WI38 (cell line): ENCODE data around the gene UNC5B.

Experiments used
- H3K4me3 ChIP-seq: 2 replicates; pipeline ENCODE4 v1.5.1; 2011; ENCODE audit warnings: low read depth, mild to moderate bottlenecking, control low read depth, low read length
- TF ChIP-seq, protein P1 (sequence below): IDR thresholded peaks from 2 replicates; pipeline ENCODE4 v1.5.1; 2012; ENCODE audit warnings: low read depth, mild to moderate bottlenecking, control low read depth, low read length

The UNC5B gene

DNA sequence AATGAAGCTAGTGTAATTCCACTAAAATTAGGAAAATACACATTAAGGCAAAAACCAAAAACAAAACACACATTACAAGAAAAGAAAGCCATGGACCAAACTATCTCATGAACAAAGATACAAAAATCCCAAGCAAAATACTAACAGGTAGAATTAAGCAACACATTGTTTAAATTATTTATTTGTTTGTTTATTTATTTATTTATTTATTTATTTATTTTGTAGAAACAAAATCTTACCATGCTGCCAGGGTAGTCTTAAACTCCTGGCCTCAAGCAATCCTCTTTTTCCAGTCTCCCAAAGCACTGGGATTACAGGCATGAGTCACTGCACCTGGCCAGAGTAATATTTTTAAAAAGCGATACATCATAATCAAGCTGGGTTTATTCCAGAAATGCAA, 99.8 kb downstream of the UNC5B start:
- TF ChIP-seq, protein P1, sequence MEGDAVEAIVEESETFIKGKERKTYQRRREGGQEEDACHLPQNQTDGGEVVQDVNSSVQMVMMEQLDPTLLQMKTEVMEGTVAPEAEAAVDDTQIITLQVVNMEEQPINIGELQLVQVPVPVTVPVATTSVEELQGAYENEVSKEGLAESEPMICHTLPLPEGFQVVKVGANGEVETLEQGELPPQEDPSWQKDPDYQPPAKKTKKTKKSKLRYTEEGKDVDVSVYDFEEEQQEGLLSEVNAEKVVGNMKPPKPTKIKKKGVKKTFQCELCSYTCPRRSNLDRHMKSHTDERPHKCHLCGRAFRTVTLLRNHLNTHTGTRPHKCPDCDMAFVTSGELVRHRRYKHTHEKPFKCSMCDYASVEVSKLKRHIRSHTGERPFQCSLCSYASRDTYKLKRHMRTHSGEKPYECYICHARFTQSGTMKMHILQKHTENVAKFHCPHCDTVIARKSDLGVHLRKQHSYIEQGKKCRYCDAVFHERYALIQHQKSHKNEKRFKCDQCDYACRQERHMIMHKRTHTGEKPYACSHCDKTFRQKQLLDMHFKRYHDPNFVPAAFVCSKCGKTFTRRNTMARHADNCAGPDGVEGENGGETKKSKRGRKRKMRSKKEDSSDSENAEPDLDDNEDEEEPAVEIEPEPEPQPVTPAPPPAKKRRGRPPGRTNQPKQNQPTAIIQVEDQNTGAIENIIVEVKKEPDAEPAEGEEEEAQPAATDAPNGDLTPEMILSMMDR: no peak
- H3K4me3 ChIP-seq: no peak overlapping the region

DNA sequence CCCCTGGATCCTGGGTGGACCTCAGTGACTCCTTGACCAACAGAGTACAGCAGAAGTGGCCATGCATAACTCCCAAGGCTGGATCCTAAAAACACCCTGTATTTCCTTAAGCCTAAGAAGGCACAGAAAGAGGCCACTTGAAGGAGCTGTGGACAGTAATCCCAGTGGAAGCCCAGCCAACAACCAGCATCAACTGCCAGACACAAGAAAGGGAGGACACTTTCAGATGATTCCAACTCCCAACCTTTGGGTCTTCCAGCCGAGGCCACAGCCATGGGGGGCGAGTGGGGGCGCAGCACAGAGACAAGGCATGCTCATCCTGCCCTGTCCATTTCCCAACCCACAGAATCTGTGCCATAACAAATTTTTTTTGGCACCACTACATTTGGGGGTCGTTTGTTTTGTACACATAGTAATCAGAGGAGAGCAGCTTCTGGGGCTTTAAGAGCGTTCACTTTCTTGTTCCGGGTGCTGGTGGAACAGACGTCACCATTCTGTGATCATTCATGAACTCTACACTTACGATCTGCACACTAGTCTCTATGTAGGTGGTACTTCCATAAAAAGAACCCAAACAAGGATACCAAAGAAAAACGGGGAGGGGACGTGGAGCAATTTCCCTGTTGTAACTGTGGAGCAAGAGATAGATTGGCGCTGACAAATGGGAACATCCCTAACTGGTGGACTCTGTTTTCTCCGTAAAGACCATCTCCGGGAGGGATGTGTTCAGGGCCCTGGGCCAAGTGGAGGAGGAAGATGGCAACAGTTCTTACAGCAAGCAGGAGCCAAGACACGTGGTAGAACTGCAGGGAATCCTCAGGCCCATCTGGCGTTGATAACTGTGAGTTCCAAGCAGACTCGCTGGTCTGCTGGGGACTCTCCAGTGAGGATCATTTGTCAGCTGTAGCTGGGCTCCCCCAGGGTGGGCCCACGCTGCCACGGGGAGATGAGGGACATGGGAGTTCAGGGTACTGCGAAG, 100.7 kb downstream of the UNC5B start:
- no peak overlapping the region for H3K4me3 ChIP-seq
- TF ChIP-seq, protein P1: no peak

DNA sequence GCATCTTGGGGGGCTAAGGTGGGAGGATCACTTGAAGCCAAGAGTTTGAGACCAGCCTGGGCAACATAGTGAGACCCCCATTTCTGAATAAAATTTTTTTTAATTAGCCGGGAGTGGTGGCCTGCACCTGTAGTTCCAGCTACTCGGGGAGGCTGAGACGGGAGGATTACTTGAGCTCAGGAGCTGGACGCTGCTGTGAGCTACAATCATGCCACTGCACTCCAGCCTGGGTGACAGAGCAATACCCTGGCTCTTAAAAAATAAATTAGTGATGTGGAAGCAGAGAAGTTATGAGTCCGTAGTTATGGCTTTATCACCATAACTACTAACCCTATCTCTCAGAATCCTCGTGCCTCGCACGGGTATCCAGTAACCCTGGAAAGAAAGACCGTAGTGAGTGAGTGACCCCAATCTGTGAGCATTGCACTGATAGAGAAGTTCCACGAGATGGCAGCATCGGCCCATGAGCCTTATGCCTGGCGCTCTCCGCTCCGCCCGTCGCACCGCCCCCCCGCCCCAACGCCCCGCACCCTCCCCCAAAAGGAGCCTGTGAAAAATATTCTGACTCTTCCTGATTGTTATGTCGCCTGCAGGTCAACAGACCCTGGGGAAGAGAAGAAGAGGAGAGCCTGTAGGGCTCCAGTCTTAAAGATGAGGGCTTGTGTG, 101.8 kb downstream of the UNC5B start:
- TF ChIP-seq, protein P1: peak; percentile 70
- no peak overlapping the region for H3K4me3 ChIP-seq

DNA sequence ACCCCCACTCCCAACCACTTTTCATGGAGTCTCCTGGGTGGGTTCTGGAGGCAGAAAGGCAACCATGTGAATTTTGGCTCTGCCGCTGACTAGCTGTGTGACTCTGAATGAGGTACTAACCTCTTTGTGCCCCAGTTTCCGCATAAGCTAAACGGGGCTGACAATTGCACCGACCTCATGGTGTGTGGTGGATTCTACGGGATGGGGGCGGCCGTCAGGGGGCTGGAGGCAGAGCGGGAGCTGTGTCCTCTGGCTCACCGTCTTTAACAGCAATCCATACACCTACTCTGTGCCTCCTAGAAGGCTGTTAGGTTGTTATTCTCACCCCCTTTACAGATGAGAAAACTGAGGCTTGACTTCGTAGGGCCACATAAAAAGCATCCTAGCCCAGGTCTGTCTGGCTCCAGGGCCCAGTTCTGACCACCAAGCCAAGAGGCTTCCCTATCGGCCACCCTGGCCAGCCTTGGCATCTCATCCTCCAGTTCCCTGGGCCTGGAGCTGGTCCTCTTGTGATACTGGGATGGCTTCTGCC, 102.4 kb downstream of the UNC5B start:
- H3K4me3 ChIP-seq: no peak overlapping the region
- TF ChIP-seq, protein P1: no peak

DNA sequence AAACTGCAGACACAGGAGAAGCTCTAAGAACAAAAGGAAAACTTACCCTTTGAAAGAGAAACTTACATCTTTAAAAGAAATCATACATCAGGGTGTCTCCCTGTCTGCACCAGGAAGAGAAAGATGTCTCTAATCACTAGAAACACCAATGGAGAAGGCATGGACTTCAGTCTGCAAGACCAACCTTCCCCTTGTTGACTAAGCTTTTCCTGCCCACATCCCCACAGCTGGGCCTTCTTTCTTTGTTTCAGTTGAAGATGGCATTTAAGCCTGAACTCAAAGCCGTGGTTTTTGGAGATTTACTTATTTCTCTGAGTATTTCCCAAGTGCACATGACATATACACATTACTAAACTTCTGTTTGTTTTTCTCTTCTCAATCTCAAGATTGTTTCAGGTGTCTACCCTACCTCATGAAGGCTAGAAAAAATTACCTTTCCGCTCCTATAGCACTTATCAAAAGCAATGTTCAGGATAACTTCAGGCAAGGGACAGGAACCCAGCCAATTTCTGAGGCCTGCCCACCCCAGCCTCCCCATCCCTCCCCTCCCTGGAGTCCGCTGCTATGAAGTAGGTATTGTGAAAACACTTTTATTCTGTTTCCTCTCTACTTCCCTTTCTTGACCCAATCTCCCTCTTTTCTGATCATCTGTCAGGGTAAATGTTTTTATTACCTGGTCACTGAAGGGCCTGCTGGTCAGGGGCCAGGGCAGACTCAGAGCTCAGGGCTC, 103.9 kb downstream of the UNC5B start:
- TF ChIP-seq, protein P1: no peak
- H3K4me3 ChIP-seq: no peak overlapping the region

DNA sequence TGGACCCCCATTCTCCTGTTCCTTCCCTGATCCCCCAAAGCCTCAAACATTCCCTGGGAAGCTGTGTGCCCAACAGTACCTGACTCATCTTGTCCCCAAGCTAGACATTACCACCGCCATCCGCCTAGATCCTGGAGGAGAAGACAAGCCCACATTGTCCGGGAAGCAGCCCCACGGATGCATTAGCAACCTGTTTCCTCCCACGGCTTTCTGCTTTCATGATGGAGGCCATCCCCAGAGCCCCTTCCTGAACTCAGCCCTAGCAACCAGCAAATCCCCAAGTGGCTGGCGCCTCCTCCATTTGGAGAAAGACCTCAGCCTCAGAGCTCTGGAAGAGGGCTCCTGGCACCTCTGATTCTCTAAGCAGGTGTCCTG, 104.4 kb downstream of the UNC5B start:
- TF ChIP-seq, protein P1: no peak
- H3K4me3 ChIP-seq: no peak overlapping the region
